ENCODE measurements around the gene NRXN3. TPM values are rescaled to one million over a fixed set of nuclear protein-coding genes. Genes with fewer than 3 reads are reported as not detected.

NRXN3 gene
- total RNA-seq, 4 donors from 2014 or later, result 0.04 to 0.16 TPM; not detected in 2

GRCh38 chr14:79555429-79555828 is 1385.3 kb downstream of the NRXN3 start:
- in situ Hi-C loops (cut with MboI; ENCODE audit: low sequenced_read_pairs in 4 of 4), result no loop called here
- Histone ChIP-seq H3K4me3 (no peak overlapping the region), H3K36me3 (no peaks in the 10 kb centered on the region), H3K27ac (no peak overlapping the region), H3K27me3 (no peaks in the 10 kb centered on the region), H3K9me3 (no peaks in the 10 kb centered on the region), H3K4me1 (no peaks in the 10 kb centered on the region)
- intact Hi-C loops (cut with DNase I; ENCODE audit: low total_unique reads), result no loop called here
- no peak for DNase-seq
- TF ChIP-seq POLR2A (IDR thresholded peaks at IDR 0.05) (no peak), CTCF (IDR thresholded peaks at IDR 0.05 in 4 of 5, conservative IDR thresholded peaks at IDR 0.05 in 1 of 5) (no peak)
- ATAC-seq, result no peak

GRCh38 chr14:79557309-79557708 is 1387.1 kb downstream of the NRXN3 start:
- H3K9me3 ChIP-seq, result no peaks in the 10 kb centered on the region
- H3K27me3 ChIP-seq, result no peaks in the 10 kb centered on the region
- no peak overlapping the region for H3K4me3 ChIP-seq
- TF ChIP-seq CTCF (IDR thresholded peaks at IDR 0.05 in 4 of 5, conservative IDR thresholded peaks at IDR 0.05 in 1 of 5) (no peak), POLR2A (IDR thresholded peaks at IDR 0.05) (no peak)
- intact Hi-C loops (cut with DNase I; ENCODE audit: low total_unique reads) (no loop called here), in situ Hi-C loops (cut with MboI; ENCODE audit: low sequenced_read_pairs in 4 of 4) (no loop called here)
- H3K4me1 ChIP-seq, result no peaks in the 10 kb centered on the region
- DNase-seq (no peak), ATAC-seq (no peak)
- no peaks in the 10 kb centered on the region for H3K36me3 ChIP-seq
- no peak overlapping the region for H3K27ac ChIP-seq

DNA sequence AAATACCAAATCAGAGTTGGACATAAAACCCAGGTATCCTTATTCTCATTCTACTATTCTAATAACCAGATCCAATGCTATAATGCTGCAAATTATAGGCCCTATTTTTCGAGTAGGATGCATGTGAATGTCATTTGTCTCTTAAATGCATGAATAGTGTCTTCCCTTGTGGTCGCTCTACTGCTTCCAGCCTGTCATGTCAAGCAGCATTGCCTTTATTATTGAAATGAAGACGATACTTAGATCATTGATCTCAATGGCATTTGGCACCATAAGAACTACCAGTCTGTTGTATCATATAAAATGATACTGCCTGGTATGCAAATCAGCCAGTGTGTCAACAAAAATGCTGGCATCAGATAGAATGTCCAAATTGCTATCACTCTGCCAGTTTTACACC is 1392.0 kb downstream of the NRXN3 start:
- ATAC-seq (no peak), DNase-seq (no peak)
- H3K27ac ChIP-seq, result no peak overlapping the region
- H3K4me1 ChIP-seq, result no peaks in the 10 kb centered on the region
- no peak overlapping the region for H3K4me3 ChIP-seq
- H3K27me3 ChIP-seq, result no peaks in the 10 kb centered on the region
- H3K9me3 ChIP-seq, result no peaks in the 10 kb centered on the region
- intact Hi-C loops (cut with DNase I; ENCODE audit: low total_unique reads), result no loop called here
- in situ Hi-C loops (cut with MboI; ENCODE audit: low sequenced_read_pairs in 4 of 4), result no loop called here
- no peaks in the 10 kb centered on the region for H3K36me3 ChIP-seq
- TF ChIP-seq POLR2A (IDR thresholded peaks at IDR 0.05) (no peak), CTCF (IDR thresholded peaks at IDR 0.05 in 4 of 5, conservative IDR thresholded peaks at IDR 0.05 in 1 of 5) (no peak)

DNA sequence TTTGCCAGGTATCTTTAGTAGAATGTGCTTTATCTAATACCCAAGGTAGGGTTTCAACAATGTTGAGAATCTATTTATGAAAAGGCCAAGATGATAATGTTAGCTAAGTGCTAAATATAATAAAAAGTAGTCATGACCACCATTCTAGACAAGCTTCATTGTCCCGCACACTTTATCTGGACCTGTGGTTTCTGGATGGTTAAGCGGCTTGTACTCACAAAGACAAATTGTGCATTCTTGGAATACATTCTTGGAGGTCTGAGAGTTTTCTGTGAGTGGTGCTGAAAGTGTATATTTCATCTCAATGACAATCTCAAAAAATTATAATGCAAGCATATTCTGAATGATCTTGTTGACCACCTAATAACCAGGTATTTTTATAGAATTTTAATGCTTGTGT is 1394.2 kb downstream of the NRXN3 start:
- no peaks in the 10 kb centered on the region for H3K27me3 ChIP-seq
- no peak for ATAC-seq
- in situ Hi-C loops (cut with MboI; ENCODE audit: low sequenced_read_pairs in 4 of 4), result no loop called here
- intact Hi-C loops (cut with DNase I; ENCODE audit: low total_unique reads), result no loop called here
- H3K4me1 ChIP-seq, result no peaks in the 10 kb centered on the region
- no peaks in the 10 kb centered on the region for H3K9me3 ChIP-seq
- no peak for DNase-seq
- no peak overlapping the region for H3K27ac ChIP-seq
- H3K4me3 ChIP-seq, result no peak overlapping the region
- no peaks in the 10 kb centered on the region for H3K36me3 ChIP-seq
- no peak for TF ChIP-seq POLR2A (IDR thresholded peaks at IDR 0.05)
- no peak for TF ChIP-seq CTCF (IDR thresholded peaks at IDR 0.05 in 4 of 5, conservative IDR thresholded peaks at IDR 0.05 in 1 of 5)

DNA sequence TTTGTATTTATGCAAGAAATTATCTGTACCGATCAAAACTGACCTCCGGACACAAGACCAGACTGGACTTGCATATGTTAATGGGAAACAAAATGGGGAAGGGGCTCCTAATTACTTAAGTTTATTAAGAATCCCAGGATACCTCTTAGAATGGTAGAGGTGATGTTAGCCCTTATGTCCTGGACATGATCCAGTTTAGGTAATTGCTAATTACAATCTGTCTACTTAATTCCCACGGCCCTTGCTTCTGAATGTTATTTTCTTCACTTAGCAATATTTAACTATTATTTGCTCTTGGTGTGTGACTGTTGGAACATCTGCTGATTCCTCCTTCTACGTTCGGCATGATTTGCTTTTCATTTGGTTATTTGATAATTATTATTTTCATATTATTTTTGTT is 1397.1 kb downstream of the NRXN3 start:
- no peaks in the 10 kb centered on the region for H3K27me3 ChIP-seq
- H3K4me1 ChIP-seq, result no peaks in the 10 kb centered on the region
- DNase-seq (no peak), ATAC-seq (no peak)
- intact Hi-C loops (cut with DNase I; ENCODE audit: low total_unique reads), result no loop called here
- no peaks in the 10 kb centered on the region for H3K36me3 ChIP-seq
- H3K9me3 ChIP-seq, result no peaks in the 10 kb centered on the region
- no peak for TF ChIP-seq CTCF (IDR thresholded peaks at IDR 0.05 in 4 of 5, conservative IDR thresholded peaks at IDR 0.05 in 1 of 5)
- no peak for TF ChIP-seq POLR2A (IDR thresholded peaks at IDR 0.05)
- no peak overlapping the region for H3K4me3 ChIP-seq
- in situ Hi-C loops (cut with MboI; ENCODE audit: low sequenced_read_pairs in 4 of 4), result no loop called here
- no peak overlapping the region for H3K27ac ChIP-seq
